DMS 273 (cell line): ENCODE results near the gene MORN1.

Experiments used
- DNase-seq: peaks from one replicate; lab custom pipeline; 2025; ENCODE audit not compliant: unreplicated experiment; lab: John Stamatoyannopoulos, UW

The MORN1 gene

GRCh38 chr1:2388004-2388913 lies 3.1 kb downstream of the MORN1 start:
- no peak for DNase-seq

DNA sequence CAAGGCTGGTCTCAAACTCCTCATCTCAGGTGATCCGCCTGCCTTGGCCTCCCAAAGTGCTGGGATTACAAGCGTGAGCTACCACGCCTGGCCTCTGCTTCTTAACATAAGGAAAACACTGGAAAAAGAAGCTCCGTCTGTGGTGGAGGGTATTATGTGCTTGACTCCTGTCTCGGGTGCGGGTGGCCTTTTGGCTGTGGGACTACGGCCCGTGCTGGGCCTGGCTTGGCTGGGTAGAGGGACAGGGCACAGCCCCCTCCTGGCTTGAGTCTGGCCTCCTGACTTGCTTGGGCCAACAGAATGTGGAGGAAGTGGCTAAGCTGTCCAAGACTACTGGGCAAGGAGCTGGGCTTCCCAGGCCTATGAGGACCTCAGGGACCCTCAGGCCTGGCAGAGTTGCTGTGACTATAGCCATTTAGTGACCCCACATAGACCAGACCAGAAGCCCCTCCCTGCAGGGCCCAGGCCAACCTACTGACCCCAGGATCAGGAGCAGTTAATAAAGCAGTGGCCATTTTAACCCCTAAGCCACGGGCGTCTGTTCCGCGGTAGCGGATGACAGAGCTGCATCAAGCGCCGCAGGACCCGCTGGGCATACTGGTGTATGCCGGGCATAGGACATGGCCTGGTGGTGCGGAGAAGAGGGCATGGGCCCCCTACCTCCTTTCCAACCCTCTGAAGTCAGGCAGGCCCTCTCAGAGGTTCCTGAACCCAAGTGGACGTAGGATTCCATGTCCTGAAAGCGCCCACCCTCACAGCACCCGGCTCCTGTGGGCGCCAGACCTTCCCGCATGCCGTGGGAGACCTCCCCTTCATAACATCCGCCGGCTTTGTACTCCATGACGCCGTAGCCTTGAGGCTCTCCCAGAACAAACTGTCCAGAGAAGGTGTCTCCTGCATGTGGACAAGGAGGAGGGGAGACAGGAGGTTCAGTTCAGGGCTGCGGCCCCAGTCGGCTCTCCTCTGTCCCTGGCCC lies 4.4 kb downstream of the MORN1 start:
- DNase-seq = no peak

GRCh38 chr1:2385606-2386280 lies 5.6 kb downstream of the MORN1 start:
- DNase-seq = peak; percentile 64

DNA sequence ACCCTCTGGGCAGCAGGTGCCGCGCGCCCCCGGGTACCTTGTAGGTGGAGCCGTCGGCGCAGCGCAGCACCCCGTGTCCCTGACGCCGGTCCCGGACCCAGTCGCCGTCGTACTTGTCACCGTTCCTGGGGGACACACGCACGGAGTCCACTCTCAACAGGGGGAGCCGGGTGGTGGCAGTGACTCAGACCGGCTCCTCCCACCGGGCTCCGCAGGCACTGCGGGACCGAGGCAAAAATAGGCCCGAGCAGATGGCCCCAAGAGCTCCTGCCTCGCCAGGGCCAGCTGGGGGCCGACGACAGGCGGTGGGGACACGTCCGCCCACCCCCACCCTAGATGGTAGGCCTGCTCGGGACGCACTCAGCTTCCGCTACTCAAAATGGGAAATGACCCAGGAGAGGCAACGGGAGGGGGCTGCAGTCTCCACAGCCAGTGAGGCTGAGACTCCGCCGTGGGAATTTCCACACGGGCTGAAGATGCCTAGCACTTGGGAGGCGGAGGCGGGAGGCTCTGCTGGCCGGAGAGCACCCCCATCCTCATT lies 6.3 kb downstream of the MORN1 start:
- peak; percentile 83 for DNase-seq

DNA sequence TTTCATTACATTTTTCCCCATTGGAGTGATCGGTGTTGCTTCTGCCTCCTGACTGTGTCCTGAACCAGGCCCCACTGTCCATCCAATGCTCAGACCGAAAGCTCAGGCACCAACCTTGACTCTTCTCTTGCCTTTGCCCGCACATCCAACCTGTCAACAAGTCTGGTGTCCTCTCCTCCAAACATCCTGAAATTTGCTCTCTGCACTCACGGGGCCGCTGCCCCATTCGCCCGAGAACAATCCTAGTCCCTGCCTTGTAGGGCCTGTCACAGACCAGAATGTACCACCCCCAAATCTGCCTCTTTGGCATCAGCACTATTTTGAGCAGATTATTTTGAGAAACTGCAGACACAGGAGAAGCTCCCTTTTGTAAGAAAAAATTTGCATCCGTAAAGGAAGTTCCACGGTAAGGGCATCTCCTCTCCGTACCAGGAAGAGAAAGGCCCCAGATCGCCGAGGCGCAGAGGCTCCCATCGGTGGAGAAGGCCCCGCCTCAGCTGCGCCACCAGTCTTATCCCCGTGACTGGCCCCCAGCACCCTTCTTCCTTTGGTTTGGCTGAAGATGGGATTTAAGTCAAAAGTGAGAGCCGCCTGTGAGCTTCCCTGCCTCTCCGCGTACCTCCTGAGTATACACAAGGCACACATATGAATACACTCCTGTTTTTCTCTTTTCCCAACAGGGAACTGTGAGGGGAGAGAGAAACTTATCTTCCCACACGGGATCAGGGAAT lies 7.1 kb downstream of the MORN1 start:
- no peak for DNase-seq

DNA sequence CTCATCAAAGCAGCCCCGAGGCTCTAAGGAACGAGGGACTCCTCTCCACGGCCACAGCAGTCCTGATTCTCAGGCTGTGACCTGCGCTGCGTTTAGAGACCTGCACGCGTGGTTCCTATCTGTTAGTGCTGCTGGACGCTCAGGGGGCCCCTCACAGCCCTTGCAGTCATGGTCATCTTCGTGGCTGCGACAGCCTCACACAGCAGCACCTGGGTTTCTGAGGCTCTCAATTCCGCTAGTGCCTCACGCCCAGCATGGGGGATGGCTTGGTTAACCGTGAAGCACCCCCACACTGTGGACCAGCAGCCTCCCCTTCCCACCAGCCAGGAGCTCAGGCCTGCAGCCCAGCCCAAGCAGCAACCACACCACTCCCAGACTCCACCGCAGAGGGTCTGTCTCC lies 7.8 kb downstream of the MORN1 start:
- no peak for DNase-seq

GRCh38 chr1:2382621-2383361 lies 8.6 kb downstream of the MORN1 start:
- peak; percentile 50 for DNase-seq

GRCh38 chr1:2381741-2382620 lies 9.4 kb downstream of the MORN1 start:
- peak; percentile 87 for DNase-seq

- no peak for DNase-seq
These were observed 10.3 kb downstream of the MORN1 start for GRCh38 chr1:2380816-2381591.

DNA sequence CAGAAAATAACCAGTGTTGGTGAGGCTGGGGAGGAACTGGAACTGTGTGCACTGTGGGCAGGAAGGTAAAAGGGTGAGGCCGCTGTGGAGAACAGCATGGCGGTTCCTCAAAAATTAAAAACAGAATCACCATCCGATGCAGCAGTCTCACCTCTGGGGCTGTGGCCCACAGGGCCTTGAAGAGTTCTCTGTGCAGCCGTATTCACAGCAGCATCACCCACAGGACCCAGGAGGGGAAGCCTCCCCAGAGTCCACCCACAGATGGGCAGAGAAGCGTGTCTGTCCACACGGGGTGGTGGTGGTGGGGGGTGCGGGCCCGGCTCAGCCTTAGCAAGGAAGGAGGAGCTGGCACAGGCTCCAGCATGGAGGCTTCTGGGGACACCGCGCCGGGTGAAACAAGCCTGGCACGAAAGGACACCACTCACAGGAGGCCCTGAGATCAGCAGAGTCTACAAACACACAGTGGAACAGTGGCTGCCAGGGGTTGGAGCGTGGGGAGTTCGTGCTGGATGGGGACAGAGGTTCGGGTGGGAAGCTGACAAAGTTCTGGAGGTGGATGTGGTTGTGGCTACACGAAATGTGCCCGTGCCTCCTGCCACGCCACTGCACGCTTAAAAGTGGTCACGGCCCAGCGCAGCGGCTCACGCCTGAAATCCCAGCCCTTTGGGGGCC lies 11.5 kb downstream of the MORN1 start:
- no peak for DNase-seq

DNA sequence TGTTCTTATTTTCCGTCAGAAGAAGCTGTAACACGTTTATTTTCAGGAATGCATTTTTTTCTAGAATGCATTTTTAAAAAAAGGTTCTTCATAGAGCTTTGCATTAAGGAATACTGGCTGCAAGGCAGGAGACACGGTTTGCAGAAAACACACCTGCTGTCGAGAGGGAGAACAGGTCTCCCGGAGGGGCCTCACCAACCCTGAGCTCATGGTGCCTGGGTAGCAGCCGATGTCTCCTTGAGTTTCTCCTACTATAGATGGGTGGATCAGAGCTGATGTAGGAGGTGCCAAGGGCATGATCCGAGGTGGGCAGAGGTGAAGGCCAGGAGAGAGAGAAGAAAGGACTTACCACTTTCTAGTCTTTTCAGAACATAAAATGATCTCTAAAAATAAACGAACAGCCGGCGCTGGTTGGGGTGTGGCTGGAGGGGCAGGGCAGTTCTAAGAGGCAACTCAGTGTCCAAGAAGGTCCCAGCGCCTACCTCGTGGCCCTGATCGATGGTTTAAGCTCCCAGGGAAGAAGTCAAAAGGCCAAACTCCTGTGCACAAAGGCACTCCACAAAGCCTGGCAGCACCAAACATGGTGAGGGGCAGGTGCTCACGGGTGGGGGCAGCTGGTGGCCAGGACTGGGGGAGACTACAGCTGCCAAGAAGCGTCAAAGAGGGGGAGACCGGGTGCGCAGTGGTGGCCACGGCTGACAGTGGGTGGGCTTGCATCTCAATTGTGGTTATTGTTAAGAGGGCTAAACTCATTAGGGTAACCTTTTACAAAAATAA lies 12.2 kb downstream of the MORN1 start:
- DNase-seq = no peak

DNA sequence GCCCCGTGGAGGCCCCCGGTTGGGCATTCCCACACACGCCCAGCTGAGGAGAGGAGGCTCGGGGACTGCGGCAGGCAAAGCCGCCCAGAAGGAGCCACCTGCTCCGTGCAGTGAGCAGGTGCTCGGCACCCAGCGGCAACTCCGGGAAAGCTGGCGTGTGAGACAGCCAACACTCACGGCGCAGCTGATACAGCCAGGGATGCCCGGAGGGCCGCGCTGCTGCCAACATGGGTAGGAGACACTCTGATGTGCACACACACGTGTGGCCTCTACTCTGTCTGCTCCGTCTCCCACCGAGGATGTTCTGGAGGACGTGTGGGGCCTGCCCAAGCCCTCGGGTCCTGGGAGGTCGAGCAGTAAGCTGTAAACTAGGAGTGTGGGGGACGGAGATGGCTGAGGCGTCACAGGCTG lies 12.9 kb downstream of the MORN1 start:
- DNase-seq = peak; percentile 51

DNA sequence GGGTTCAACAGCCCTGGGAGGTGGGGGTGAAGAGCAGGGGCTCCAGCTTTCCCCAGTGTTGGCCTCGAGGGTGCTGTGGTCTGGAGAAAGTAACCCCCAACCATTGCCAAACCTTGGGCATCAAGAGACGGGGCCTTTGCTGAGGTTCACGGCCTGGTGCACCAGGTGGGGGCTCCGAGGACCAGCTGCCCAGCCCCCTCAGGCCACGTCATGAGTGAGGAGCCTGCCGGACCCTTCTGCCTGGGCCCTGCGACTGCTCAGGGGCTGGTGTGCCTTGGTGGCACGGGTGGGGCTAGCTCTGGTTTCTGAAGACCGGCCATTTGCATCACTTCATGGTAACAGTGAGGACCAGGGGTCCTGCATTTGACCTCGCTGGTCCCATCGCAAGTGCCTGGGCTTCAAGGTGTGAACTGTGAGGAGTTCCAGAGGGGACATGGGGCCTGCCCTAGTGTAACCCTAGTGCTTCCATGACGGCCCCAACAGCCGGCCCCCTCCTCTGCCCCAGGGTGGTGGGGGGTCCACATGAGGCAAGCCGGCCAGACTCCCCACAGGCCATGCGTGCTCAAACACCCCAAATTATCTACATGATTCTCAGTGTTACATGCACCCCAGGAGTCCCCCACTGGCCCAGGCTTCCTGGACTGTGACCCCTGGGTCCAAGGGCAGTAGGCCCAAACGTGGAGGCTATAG lies 13.5 kb downstream of the MORN1 start:
- DNase-seq = no peak

DNA sequence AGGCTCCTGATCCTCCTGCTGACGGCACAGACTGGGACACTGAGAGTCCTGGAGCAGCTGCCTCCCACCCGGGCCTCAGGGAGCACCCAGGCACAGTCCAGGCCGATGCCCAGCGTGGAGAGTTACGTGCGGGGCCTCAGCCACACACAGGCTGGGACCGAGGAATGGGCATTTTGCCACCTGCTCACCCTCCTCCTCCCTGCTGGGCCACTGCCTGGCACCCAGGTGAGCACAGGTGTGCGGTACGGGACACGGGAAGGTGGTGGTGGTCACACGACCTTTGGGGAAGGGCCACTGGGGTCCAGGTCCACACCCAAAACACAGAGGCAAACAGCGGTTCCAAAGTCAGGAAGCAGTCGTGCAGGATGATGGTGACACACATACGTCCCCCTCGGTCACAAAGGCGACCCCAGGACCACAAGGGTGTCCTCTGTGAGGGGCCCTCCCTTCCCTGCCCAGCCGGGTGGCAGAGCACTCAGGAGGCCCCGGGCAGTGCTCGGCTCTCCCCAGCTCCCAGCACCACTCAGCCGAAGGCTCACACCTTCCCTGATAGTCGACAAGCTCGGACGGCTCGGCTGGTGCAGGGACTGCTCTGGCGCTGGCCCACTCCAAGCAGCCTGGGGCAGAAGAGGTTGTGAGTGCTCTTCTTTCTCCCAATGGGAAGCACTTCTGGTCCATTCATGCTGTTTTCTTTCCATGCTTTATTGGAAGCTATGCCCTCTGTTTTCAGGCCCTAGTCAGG lies 14.3 kb downstream of the MORN1 start:
- DNase-seq = no peak

- DNase-seq = no peak
These were observed 15.1 kb downstream of the MORN1 start for GRCh38 chr1:2376261-2376741.
